Suppressor macrophage treated with lipopolysaccharide for 1 hour (primary cell): ENCODE measurements around the gene LRFN2.

ENCODE experiments used
- DNase-seq, 3 donors: peaks; one replicate each; pipeline ENCODE4 v3.0.0-alpha.2; 2020 to 2022

LRFN2 gene

DNA sequence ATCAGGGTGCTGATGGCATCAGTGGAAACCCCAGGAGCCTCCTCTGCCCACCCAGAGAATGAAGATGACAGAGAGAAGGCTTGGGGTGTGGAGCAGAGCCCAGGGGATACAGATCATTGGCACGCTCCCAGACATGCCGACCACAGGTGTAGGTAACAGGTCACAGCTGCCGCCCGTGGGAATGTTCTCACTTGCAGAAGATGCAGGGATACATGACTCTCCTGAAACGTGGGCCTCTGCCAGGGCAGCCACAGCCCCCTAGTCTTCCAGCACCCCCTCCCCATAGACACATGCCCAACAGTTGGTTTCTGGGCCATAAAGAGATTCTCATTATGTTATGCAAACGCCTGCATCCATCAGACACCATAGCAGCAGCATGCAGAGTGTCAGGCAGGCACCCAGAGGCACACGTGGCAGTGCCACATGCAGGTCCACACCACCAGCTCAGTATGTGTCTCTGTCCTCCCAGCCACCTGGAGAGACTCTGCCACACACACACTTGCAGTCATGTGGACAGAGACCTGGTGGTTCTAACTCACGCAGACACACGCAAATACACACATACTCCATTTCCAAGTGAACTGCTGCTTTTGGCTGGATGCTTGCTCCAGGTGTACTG is 45.5 kb downstream of the LRFN2 start:
- no peak for DNase-seq

DNA sequence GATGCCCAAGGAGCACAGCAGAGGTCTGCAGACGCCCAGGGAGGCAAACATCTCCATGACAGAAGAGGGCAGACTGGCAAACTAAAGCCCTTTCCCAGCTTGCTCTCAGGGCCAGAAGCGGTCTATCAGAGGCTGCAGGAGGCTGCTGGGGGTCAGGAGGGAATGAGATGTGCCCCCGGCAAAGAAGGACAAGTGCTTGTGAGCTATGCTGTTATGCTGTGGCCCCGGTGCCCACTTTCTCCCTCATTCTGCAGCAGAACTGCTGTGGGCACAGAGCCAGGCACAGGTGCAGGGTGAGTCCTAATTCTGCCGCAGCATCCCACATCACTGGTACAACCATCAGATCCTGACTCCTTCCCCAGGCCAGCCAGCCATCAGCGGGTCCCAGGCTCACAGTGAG is 46.4 kb downstream of the LRFN2 start:
- no peak for DNase-seq

DNA sequence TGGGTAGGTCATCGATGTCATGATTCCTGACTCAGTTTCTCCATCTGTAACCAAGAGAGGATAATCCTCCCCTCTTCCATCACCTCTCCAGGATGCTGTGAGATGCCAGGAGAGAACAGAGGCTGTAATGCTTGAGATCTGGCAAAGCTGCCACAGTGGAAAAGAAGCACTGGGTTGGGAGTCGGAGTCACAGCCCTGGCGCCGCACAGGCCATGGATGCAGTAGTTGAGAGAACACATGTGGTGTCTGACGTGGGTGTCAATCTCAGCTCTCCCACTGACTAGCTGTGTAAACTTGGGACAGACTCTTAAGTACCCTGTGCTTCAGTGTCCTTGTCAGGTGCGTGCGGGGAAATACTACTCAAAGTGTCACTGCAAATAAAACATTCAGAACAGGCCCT is 47.3 kb downstream of the LRFN2 start:
- no peak for DNase-seq

- DNase-seq = no peak
These were observed 48.6 kb downstream of the LRFN2 start for GRCh38 chr6:40538556-40538955.

GRCh38 chr6:40537446-40537845 is 49.7 kb downstream of the LRFN2 start:
- no peak for DNase-seq

- DNase-seq = no peak
These were observed 50.7 kb downstream of the LRFN2 start for GRCh38 chr6:40536442-40536841.

- no peak for DNase-seq
These were observed 51.3 kb downstream of the LRFN2 start for GRCh38 chr6:40535819-40536380.

- DNase-seq = no peak
These were observed 51.9 kb downstream of the LRFN2 start for GRCh38 chr6:40535110-40535818.

DNA sequence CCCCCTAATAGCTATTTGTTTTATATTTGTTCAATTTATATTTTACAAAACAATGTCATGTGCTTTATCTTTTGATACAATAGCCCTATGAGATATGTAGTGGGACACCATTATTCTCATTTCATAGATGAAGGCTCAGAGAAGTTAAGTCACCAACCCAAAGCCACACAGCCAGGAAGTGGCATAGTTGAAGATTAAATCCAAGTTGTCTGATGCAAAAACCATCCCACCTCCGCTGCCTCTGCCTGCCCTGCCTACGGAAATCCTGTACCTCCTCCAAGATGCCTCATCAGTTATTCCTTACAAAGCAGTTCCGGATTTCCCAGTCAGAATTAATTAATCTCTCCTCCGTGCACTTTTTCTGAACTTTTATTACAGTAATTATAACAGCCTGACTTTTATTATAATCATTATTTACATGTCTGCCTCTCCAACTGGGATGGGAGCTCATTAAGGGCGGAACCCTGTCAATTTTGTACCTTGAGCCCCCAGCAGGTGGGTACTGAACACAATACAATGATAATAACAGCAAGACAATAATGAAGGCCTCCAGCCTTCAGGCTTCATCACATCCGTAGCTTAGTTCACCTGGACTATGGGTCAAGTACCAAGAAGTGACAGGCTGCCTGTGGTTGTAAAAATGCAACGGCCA is 54.7 kb downstream of the LRFN2 start:
- DNase-seq = no peak

- no peak for DNase-seq
These were observed 57.2 kb downstream of the LRFN2 start for GRCh38 chr6:40529919-40530318.

GRCh38 chr6:40529040-40529439 is 58.1 kb downstream of the LRFN2 start:
- DNase-seq = peak; percentile 19 to 34 (median 26)

- DNase-seq = no peak
These were observed 59.1 kb downstream of the LRFN2 start for GRCh38 chr6:40528051-40528450.

DNA sequence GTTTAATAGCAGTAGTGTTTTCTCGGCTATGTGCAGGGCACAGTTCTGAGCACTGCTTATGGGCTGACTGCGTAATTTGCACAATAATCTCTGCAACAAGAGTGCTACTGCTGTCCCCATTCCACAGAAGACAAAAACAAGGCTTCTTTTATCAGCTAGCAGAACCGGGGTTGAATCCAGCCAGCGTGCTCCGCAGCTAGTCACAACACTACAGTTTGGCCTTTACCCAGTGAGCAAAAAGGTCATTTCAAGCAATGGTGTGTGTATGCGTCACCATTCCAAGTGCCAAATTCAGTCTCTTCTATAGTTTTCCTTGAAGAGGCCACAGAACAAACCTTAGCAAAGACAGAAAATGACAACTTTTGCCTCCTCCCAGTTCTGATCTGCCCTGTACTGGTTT is 61.1 kb downstream of the LRFN2 start:
- no peak for DNase-seq

GRCh38 chr6:40524797-40525585 is 62.2 kb downstream of the LRFN2 start:
- DNase-seq = no peak

DNA sequence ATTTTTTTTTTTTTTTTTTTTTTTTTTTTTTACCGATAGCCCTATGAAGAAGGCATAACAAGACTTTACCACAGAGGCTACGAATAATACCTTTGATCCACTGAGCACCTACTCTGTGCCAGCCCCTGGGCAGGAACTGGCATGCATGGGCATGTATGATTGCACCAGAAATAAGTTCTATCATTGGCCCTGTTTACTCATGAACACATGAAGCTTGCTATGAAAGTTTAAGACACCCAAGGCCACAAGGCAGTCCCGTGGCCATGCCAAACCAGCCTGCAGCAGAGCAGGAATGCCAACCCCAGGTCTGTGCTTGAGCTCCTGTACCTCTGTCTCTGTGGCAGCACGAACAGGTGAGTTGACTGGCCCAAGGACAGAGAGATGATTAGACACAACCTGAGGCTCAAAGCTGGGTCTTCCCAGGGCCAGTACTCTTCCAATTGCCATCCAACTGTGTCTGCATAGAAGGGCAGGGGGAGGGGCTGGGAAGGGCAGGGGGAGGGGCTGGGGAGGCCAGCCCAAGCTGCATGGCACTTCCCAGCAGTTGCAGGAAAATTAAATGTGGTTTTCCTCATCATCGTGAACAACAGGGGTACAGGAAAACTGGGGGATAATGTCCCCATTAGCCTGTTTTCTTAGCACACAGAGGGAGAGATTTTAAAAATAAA is 63.5 kb downstream of the LRFN2 start:
- no peak for DNase-seq

DNA sequence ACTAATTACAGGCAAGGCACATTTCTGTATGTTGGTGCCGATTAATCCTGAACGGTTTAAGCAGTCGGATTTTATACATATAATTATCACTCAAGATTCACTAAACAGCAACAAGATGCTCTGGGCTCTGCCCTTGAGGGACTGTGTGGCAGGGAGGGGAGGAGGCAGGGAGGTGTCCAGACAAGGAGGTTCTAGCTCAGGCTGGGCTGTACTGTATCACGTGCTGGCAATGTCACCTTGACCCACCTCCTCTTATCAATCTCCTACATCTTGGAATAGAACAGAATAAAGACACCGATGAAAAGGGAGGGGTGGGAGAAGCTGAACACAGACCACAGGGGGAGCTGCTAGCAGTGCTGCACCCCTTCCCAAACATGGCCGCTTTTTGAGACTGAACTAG is 65.7 kb downstream of the LRFN2 start:
- no peak for DNase-seq

DNA sequence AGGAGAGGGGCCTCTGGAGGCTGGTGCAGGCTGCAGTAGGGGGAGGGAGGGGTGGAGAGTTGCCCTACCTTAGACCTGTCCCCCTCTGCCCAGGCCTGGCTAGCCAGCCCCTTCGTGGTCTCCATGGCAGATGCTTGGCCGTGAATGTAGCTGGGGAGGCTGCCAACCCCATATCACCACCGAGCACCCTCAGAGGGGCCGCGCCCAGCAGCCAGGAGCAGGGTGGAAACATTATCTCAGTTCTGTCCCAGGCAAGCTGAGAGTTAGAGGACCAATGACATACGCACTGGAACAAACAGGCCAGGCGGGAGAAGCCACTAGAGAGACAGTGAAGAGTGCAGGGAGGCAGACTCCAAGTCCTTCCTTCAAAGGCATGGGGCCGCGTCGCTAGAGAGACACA is 66.5 kb downstream of the LRFN2 start:
- no peak for DNase-seq

GRCh38 chr6:40520084-40520483 is 67.1 kb downstream of the LRFN2 start:
- no peak for DNase-seq

GRCh38 chr6:40517654-40518053 is 69.5 kb downstream of the LRFN2 start:
- DNase-seq = no peak

DNA sequence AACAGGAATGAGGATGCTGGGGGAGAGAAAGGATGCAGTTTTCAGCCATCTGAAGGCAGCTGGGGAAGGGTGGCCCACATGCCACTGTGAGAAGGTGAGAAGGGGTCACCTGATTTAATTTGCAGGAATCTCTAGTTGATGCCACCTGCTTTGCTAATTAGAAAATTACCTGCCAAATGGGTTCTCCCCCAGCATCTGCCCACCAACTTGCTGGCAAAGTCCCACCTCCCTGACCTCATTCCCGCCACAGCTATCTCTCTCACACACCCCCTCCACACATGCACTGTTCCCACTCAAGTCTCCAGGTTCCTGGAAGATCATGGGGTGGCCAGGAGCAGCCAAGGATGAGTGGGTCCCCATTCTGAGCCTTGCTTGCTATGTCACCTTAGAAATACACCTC is 70.7 kb downstream of the LRFN2 start:
- no peak for DNase-seq

DNA sequence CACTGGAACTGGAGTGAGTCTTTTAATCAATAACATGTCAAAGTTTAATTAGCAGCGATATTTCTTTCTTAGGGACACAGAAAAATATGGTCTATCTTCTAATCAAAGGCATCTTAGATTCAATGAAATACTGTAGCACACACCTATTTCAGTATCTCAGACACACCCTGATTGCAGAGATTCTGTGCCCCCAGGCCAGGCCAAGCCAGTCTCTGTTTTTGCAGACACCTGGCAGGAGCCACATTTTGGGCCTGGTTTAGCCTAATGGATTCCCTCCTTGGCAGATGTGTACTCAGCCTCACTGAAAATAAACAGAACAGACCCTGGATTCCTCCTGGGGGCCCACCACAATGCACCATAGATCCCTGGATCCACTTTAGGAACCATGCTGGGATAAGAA is 74.8 kb downstream of the LRFN2 start:
- DNase-seq = no peak

- no peak for DNase-seq
These were observed 75.3 kb downstream of the LRFN2 start for GRCh38 chr6:40511884-40512283.

- DNase-seq = no peak
These were observed 76.7 kb downstream of the LRFN2 start for GRCh38 chr6:40510442-40510841.
